DND-41 (cell line): ENCODE data around the gene SUPT20HL1.

ENCODE experiments used
- EZH2 ChIP-seq: IDR thresholded peaks from 3 replicates; pipeline ENCODE4 v1.6.1; 2012; ENCODE audit warnings: borderline replicate concordance, low read depth, mild to moderate bottlenecking, moderate library complexity, low read length, inconsistent platforms; ENCODE audit not compliant: severe bottlenecking
- TF ChIP-seq, protein P1 (sequence below): IDR thresholded peaks from 2 replicates; pipeline ENCODE4 v1.5.1; 2012; ENCODE audit warnings: borderline replicate concordance, low read length, moderate library complexity, mild to moderate bottlenecking; ENCODE audit not compliant: poor library complexity, severe bottlenecking; ENCODE audit errors: extremely low read depth

DNA sequence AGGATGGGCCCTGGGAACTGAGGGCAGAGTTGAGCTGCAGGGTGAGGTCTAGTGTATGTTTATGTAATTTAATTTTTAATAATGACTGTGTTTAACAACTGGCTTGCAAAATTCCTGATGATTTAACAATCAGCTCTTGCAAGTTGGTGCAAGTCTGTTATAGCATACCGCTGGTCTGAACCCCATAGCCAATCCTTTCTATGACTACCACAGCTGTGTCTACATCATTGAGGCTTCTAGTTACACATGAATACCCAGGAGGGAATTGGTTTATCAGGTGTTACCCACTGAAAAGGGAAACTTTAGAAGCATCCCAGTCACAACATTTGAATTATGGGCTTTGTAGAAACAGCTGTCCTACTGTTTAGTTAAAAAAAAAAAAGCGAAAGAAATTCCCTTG, 38.3 kb downstream of the SUPT20HL1 start:
- TF ChIP-seq, protein P1, sequence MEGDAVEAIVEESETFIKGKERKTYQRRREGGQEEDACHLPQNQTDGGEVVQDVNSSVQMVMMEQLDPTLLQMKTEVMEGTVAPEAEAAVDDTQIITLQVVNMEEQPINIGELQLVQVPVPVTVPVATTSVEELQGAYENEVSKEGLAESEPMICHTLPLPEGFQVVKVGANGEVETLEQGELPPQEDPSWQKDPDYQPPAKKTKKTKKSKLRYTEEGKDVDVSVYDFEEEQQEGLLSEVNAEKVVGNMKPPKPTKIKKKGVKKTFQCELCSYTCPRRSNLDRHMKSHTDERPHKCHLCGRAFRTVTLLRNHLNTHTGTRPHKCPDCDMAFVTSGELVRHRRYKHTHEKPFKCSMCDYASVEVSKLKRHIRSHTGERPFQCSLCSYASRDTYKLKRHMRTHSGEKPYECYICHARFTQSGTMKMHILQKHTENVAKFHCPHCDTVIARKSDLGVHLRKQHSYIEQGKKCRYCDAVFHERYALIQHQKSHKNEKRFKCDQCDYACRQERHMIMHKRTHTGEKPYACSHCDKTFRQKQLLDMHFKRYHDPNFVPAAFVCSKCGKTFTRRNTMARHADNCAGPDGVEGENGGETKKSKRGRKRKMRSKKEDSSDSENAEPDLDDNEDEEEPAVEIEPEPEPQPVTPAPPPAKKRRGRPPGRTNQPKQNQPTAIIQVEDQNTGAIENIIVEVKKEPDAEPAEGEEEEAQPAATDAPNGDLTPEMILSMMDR: no peak
- TF ChIP-seq EZH2: no peak
